Endothelial cell (in vitro differentiated cells): Measurements from ENCODE around the gene PPT1. TPM values are rescaled to one million over a fixed set of nuclear protein-coding genes. Genes with fewer than 3 reads are reported as not detected.

Source experiments
- DNase-seq: peaks from one replicate; pipeline ENCODE4 v3.0.0; 2021; ENCODE audit warnings: low spot score
- H3K27ac Mint-ChIP-seq: one replicate; pipeline ENCODE4 v1.8.0; 2021; ENCODE audit warnings: mixed read lengths, inconsistent platforms; ENCODE audit not compliant: unreplicated experiment
- H3K27me3 Mint-ChIP-seq: one replicate; pipeline ENCODE4 v1.8.0; 2021; ENCODE audit warnings: mild to moderate bottlenecking, moderate library complexity, mixed read lengths, inconsistent platforms; ENCODE audit not compliant: unreplicated experiment
- H3K36me3 Mint-ChIP-seq: one replicate; pipeline ENCODE4 v1.8.0; 2021; ENCODE audit warnings: mild to moderate bottlenecking, low read depth, mixed read lengths, inconsistent platforms; ENCODE audit not compliant: unreplicated experiment
- H3K4me1 Mint-ChIP-seq: one replicate; pipeline ENCODE4 v1.8.0; 2021; ENCODE audit warnings: mild to moderate bottlenecking, mixed read lengths, inconsistent platforms; ENCODE audit not compliant: unreplicated experiment
- H3K4me3 Mint-ChIP-seq: one replicate; pipeline ENCODE4 v1.8.0; 2021; ENCODE audit warnings: mild to moderate bottlenecking, mixed read lengths, inconsistent platforms; ENCODE audit not compliant: unreplicated experiment
- H3K9me3 Mint-ChIP-seq: one replicate; pipeline ENCODE4 v1.8.0; 2021; ENCODE audit warnings: mixed read lengths, inconsistent platforms; ENCODE audit not compliant: unreplicated experiment
- total RNA-seq: library from RNA; stranded (reverse); fragmentation: NEBNext Ultra II Directional; extraction: Animal tissue kit (Norgen Biotek cat#: 25700); gene quantifications from one replicate; pipeline ENCODE4 v1.2.1, GENCODE V29; 2021; ENCODE audit not compliant: unreplicated experiment
- TF ChIP-seq, protein P1 (sequence below): fragments of 200-600 bp; sonication (generic); IDR thresholded peaks from one replicate; pipeline ENCODE4 v1.5.0; 2021; ENCODE audit warnings: antibody characterized with exemption; ENCODE audit not compliant: unreplicated experiment

PPT1 gene
- total RNA-seq, 1 donor from 2014 or later = 52.7 TPM

DNA sequence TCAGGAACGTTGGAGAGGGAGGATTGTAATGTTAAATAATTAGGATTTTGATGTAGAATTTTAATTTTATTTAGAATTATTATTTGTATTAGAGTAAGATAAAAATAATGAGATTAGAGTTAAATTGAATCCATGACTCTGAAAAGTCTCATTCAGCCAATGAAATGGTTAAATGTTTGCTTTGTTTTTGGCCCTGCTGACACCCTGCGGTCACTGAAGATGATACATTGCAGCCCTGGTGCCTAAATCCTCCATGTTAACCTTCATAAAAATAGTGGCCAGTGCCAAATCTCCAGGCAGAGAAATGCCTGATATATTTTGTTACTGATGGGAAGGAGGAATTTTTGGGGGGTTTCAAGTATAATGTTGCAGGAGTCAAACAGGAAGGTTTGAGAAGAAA is 36.8 kb upstream of the PPT1 start:
- H3K27ac Mint-ChIP-seq = no peak overlapping the region
- H3K27me3 Mint-ChIP-seq = peaks cover 4% of the 10 kb centered on the region
- no peaks in the 10 kb centered on the region for H3K9me3 Mint-ChIP-seq
- no peak overlapping the region for H3K4me3 Mint-ChIP-seq
- H3K4me1 Mint-ChIP-seq = no peaks in the 10 kb centered on the region
- TF ChIP-seq, protein P1, sequence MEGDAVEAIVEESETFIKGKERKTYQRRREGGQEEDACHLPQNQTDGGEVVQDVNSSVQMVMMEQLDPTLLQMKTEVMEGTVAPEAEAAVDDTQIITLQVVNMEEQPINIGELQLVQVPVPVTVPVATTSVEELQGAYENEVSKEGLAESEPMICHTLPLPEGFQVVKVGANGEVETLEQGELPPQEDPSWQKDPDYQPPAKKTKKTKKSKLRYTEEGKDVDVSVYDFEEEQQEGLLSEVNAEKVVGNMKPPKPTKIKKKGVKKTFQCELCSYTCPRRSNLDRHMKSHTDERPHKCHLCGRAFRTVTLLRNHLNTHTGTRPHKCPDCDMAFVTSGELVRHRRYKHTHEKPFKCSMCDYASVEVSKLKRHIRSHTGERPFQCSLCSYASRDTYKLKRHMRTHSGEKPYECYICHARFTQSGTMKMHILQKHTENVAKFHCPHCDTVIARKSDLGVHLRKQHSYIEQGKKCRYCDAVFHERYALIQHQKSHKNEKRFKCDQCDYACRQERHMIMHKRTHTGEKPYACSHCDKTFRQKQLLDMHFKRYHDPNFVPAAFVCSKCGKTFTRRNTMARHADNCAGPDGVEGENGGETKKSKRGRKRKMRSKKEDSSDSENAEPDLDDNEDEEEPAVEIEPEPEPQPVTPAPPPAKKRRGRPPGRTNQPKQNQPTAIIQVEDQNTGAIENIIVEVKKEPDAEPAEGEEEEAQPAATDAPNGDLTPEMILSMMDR = no peak
- H3K36me3 Mint-ChIP-seq = no peaks in the 10 kb centered on the region
- no peak for DNase-seq

DNA sequence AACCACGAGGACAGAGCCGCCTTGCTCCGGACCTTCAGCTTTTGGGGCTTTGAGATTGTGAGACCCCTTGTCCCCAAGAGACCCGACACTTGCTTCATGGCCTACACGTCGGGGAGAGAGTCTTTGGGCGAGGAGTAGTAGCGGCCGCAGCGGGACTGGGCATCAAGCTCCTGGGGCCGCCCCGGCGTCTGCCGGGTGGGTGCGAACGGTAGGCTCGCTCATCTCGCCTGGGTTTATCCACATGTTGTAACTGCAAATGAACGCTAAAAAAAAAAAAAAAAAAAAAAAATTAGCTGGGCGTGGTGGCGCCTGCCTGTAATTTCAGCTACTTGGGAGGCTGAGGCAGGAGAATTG is 36.2 kb upstream of the PPT1 start:
- Mint-ChIP-seq H3K4me1 (no peaks in the 10 kb centered on the region), H3K27ac (no peak overlapping the region), H3K27me3 (peaks cover 4% of the 10 kb centered on the region), H3K36me3 (no peaks in the 10 kb centered on the region), H3K9me3 (no peaks in the 10 kb centered on the region), H3K4me3 (no peak overlapping the region)
- TF ChIP-seq, protein P1 = no peak
- no peak for DNase-seq

DNA sequence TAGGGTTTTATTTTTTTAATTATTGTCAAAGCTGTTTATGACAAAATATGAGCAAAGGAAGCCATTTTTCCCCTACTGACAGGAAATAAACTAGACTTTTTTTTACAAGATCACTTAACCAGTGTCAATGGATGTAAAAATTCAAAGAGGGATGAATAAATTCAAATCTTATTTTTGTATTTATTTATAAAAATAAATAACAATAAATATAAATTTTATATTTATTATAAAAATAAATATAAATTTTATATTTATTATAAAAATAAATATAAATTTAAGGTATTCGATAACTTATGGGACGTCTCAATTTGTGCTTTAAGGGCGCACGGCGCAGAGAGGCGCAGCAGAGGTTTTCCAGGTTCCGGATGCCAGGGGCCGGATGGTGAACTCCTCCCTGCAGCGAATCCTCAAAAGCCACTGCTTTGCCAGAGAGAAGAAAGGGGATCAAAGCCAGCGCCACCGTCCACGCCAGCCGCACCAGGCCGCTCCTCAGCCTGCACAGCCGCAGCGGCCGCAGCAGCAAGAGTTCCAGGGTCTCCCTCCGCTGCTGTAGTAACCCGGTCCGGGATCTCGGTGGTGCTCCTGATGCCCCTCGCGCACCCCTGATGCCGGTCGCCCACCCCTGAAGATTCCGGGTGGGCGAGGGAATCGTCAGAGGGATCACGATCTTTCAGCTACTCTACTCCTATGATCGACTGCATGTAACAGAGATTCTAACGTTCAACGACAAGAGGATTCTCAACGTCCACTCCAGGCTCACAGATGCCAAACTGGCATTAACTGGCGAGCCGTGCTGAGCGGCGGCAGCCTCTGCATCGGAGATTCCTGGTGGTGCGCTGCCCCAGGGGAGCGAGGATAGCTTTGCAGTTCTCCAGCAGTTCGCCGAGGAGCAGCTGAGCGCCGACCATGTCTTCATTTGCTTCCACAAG is 35.6 kb upstream of the PPT1 start:
- peaks cover 4% of the 10 kb centered on the region for H3K27me3 Mint-ChIP-seq
- H3K4me3 Mint-ChIP-seq = no peak overlapping the region
- H3K4me1 Mint-ChIP-seq = no peaks in the 10 kb centered on the region
- DNase-seq = no peak
- H3K9me3 Mint-ChIP-seq = no peaks in the 10 kb centered on the region
- no peak overlapping the region for H3K27ac Mint-ChIP-seq
- TF ChIP-seq, protein P1 = no peak
- H3K36me3 Mint-ChIP-seq = no peaks in the 10 kb centered on the region

DNA sequence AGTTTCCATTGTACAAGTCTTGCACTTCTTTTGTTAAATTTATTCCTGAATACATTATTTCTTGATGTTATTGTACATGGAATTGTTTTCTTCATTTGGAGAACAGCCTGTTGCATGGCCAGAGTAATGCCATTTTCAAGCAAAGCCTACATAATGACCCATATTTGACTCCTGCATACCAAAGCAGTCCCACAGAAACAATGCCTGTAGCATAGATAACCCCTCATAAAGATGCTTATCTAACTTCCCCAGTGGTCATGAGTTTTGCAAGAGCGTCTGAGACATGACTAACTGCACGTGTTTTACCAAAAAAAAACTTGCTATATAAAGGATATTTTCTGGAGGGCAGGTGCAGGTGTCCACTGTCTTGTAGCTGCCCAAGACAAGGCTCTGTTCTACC is 33.8 kb upstream of the PPT1 start:
- no peak for DNase-seq
- TF ChIP-seq, protein P1 = no peak
- Mint-ChIP-seq H3K9me3 (no peaks in the 10 kb centered on the region), H3K4me3 (no peak overlapping the region), H3K36me3 (no peaks in the 10 kb centered on the region), H3K27me3 (peaks cover 6% of the 10 kb centered on the region), H3K4me1 (no peaks in the 10 kb centered on the region), H3K27ac (no peak overlapping the region)

DNA sequence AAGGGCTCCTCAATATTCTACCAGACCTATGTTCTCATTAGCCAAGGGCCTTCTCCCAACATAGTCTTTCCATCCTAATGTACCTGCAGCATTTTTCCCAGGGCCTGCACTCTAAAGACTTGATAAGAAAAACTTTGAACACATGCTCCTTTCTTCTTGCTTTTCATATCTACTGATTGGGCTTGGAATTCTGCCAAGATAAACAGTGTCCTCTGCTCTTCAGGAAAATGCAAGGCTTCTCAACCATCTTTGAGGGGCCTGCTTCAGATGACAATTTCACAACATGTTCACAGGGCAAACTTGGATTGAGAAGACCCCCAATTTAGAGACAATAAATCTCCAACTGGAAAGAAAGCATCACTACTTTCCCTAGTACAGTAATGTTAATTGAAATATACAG is 25.8 kb upstream of the PPT1 start:
- Mint-ChIP-seq H3K9me3 (no peaks in the 10 kb centered on the region), H3K27me3 (peaks cover 2% of the 10 kb centered on the region), H3K4me3 (no peak overlapping the region), H3K27ac (no peak overlapping the region), H3K36me3 (no peaks in the 10 kb centered on the region), H3K4me1 (no peaks in the 10 kb centered on the region)
- no peak for DNase-seq
- TF ChIP-seq, protein P1 = no peak
